IMR-90 (cell line): ENCODE results near the gene GUCY1A2. TPM values are rescaled to one million over a fixed set of nuclear protein-coding genes. Genes with fewer than 3 reads are reported as not detected.

Source experiments
- ATAC-seq: fragments of 200-7000 bp; cut with Tn5 transposase; 2 replicates; pipeline ENCODE4 v1.9.1; 2020; ENCODE audit warnings: low read depth, mild to moderate bottlenecking, moderate library complexity
- BruUV-seq: library from RNA; stranded (reverse); fragments of 400-500 nt; replicated peaks from 2 replicates; lab custom pipeline; 2021; lab: Mats Ljungman, UMichigan
- CTCF ChIA-PET: fragments of 300-600 bp; formaldehyde crosslinking; extraction: SDS; loops from one replicate; lab custom pipeline; 2021; ENCODE audit warnings: antibody characterized with exemption; lab: Yijun Ruan, JAX
- POLR2A ChIA-PET: fragments of 300-600 bp; sonication (Branson Sonifier 250); formaldehyde crosslinking; loops from one replicate; lab custom pipeline; 2022; ENCODE audit warnings: antibody characterized with exemption; ENCODE audit not compliant: unreplicated experiment; lab: Charles Lee
- DNase-seq: peaks from one replicate; pipeline ENCODE4 v3.0.0; 2013
- H2AFZ ChIP-seq: replicated peaks from 2 replicates; pipeline ENCODE3; 2013; ENCODE audit warnings: low read length, mild to moderate bottlenecking; ENCODE audit not compliant: poor library complexity
- H2AK5ac ChIP-seq: 2 replicates; pipeline ENCODE4 v1.6.1; 2013; ENCODE audit warnings: low read depth, low read length, inconsistent platforms
- H2AK9ac ChIP-seq: replicated peaks from 2 replicates; pipeline ENCODE3; 2013; ENCODE audit warnings: mild to moderate bottlenecking, low read depth, low read length, moderate library complexity; ENCODE audit not compliant: poor library complexity
- H2BK120ac ChIP-seq: 2 replicates; pipeline ENCODE4 v1.6.1; 2013; ENCODE audit warnings: low read depth, low read length, inconsistent platforms
- H2BK15ac ChIP-seq: 3 replicates; pipeline ENCODE4 v1.6.1; 2013; ENCODE audit warnings: low read depth, low read length, inconsistent platforms
- H2BK20ac ChIP-seq: 2 replicates; pipeline ENCODE4 v1.6.1; 2013; ENCODE audit warnings: low read depth, mild to moderate bottlenecking, inconsistent platforms, low read length, moderate library complexity
- H2BK5ac ChIP-seq: 2 replicates; pipeline ENCODE4 v1.6.1; 2013; ENCODE audit warnings: mild to moderate bottlenecking, low read depth, low read length, inconsistent platforms; ENCODE audit not compliant: poor library complexity, severe bottlenecking
- H3K14ac ChIP-seq: replicated peaks from 2 replicates; pipeline ENCODE4 v1.6.1; 2013; ENCODE audit warnings: low read depth, low read length, inconsistent platforms
- H3K18ac ChIP-seq: 2 replicates; pipeline ENCODE4 v1.6.1; 2013; ENCODE audit warnings: low read depth, low read length, control low read depth
- H3K23ac ChIP-seq: 2 replicates; pipeline ENCODE4 v1.6.1; 2013; ENCODE audit warnings: low read depth, low read length, inconsistent platforms
- H3K27ac ChIP-seq: 2 replicates; pipeline ENCODE4 v1.5.1; 2013; ENCODE audit warnings: mild to moderate bottlenecking, control low read depth, low read length; ENCODE audit not compliant: insufficient read depth
- H3K27me3 ChIP-seq: 2 replicates; pipeline ENCODE4 v1.6.1; 2013; ENCODE audit warnings: low read length; ENCODE audit not compliant: control insufficient read depth, insufficient read depth
- H3K36me3 ChIP-seq: 2 replicates; pipeline ENCODE4 v1.6.1; 2013; ENCODE audit warnings: low read length, mixed read lengths; ENCODE audit not compliant: control insufficient read depth, insufficient read depth
- H3K4ac ChIP-seq: 2 replicates; pipeline ENCODE4 v1.6.1; 2013; ENCODE audit warnings: low read depth, low read length, inconsistent platforms
- H3K4me1 ChIP-seq: 2 replicates; pipeline ENCODE4 v1.6.1; 2013; ENCODE audit warnings: low read length, mixed read lengths; ENCODE audit not compliant: control insufficient read depth, insufficient read depth
- H3K4me2 ChIP-seq: 2 replicates; pipeline ENCODE4 v1.6.1; 2013; ENCODE audit warnings: low read depth, mild to moderate bottlenecking, control low read depth, low read length, moderate library complexity
- H3K4me3 ChIP-seq: 2 replicates; pipeline ENCODE4 v1.5.1; 2013; ENCODE audit warnings: low read depth, mild to moderate bottlenecking, control low read depth, low read length, moderate library complexity; ENCODE audit not compliant: insufficient read depth
- H3K56ac ChIP-seq: 2 replicates; pipeline ENCODE4 v1.6.1; 2013; ENCODE audit warnings: low read length, inconsistent platforms; ENCODE audit not compliant: insufficient read depth; ENCODE audit errors: extremely low read depth
- H3K79me1 ChIP-seq, 2 experiments: 2 replicates each; pipeline ENCODE4 v1.6.1; 2013; ENCODE audit warnings: low read length in 2 of 2, inconsistent platforms in 1 of 2, low read depth in 1 of 2
- H3K9ac ChIP-seq: 2 replicates; pipeline ENCODE4 v1.6.1; 2013; ENCODE audit warnings: low read depth, low read length, control low read depth
- H3K9me1 ChIP-seq: 2 replicates; pipeline ENCODE4 v1.6.1; 2013; ENCODE audit warnings: low read length, inconsistent platforms; ENCODE audit not compliant: insufficient read depth
- H3K9me3 ChIP-seq: 2 replicates; pipeline ENCODE4 v1.6.1; 2013; ENCODE audit warnings: low read length; ENCODE audit not compliant: control insufficient read depth, insufficient read depth
- H4K20me1 ChIP-seq: 2 replicates; pipeline ENCODE4 v1.6.1; 2013; ENCODE audit warnings: low read length, inconsistent platforms; ENCODE audit not compliant: insufficient read depth
- H4K5ac ChIP-seq: 2 replicates; pipeline ENCODE4 v1.6.1; 2013; ENCODE audit warnings: mild to moderate bottlenecking, low read depth, low read length, control low read depth
- H4K8ac ChIP-seq, 2 experiments: 2 replicates each; pipeline ENCODE4 v1.6.1; 2013; ENCODE audit warnings: low read depth in 2 of 2, low read length in 2 of 2, control low read depth in 1 of 2, inconsistent platforms in 1 of 2
- H4K91ac ChIP-seq: 2 replicates; pipeline ENCODE4 v1.6.1; 2013; ENCODE audit warnings: low read depth, low read length, inconsistent platforms; ENCODE audit not compliant: insufficient read depth
- BHLHE40 ChIP-seq: fragments of 150-350 bp; IDR thresholded peaks from 2 replicates; pipeline ENCODE4 v1.6.1; 2016; ENCODE audit warnings: mild to moderate bottlenecking, low read depth, low read length
- CEBPB ChIP-seq: IDR thresholded peaks from 2 replicates; pipeline ENCODE4 v1.6.1; 2012; ENCODE audit warnings: low read depth, low read length, improper control_type of control experiment
- FOS ChIP-seq: fragments of 150-350 bp; IDR thresholded peaks from 2 replicates; pipeline ENCODE4 v1.6.1; 2016; ENCODE audit warnings: low read depth, low read length
- MAFK ChIP-seq: IDR thresholded peaks from 2 replicates; pipeline ENCODE4 v1.6.1; 2012; ENCODE audit warnings: low read depth, low read length, improper control_type of control experiment
- MAZ ChIP-seq: IDR thresholded peaks from 2 replicates; pipeline ENCODE4 v1.6.1; 2012; ENCODE audit warnings: low read depth, mild to moderate bottlenecking, low read length, improper control_type of control experiment, moderate library complexity, borderline replicate concordance
- MXI1 ChIP-seq: IDR thresholded peaks from 2 replicates; pipeline ENCODE4 v1.6.1; 2012; ENCODE audit warnings: low read depth, mild to moderate bottlenecking, low read length, moderate library complexity, borderline replicate concordance
- RCOR1 ChIP-seq: IDR thresholded peaks from 2 replicates; pipeline ENCODE4 v1.6.1; 2012; ENCODE audit warnings: mild to moderate bottlenecking, low read length, improper control_type of control experiment; ENCODE audit not compliant: insufficient replicate concordance
- WGBS, 2 experiments: methylation state at CpG; one replicate each; pipeline versions ENCODE4 v1.1.5 to v1.1.7; 2013; ENCODE audit warnings: missing lambda C conversion rate in 2 of 2; ENCODE audit not compliant: insufficient read length in 1 of 2; ENCODE audit errors: extremely low coverage in 2 of 2; 5-methylcytosine and 5-hydroxymethylcytosine counted together
- dilution Hi-C: fragments of 300-500 bp; cut with HindIII; formaldehyde crosslinking; loops from one replicate; pipeline ENCODE4 v1.14.3; 2018; ENCODE audit warnings: low sequenced_read_pairs; ENCODE audit not compliant: unreplicated experiment
- in situ Hi-C: fragments of 300-500 bp; cut with MboI; formaldehyde crosslinking; loops from 3 replicates; pipeline ENCODE4 v1.14.3; 2019; ENCODE audit warnings: low sequenced_read_pairs, inconsistent platforms, mixed read lengths
- intact Hi-C: fragments of 100-400 bp; cut with micrococcal nuclease; formaldehyde crosslinking; loops from 2 replicates; pipeline ENCODE4 v1.10.0; 2022
- polyA plus RNA-seq, 3 experiments: library from polyadenylated mRNA; depleted of rRNA; stranded (reverse); fragments of >200 nt; gene quantifications; 2 replicates each; pipeline ENCODE4 v1.2.3, GENCODE V29; 2012; ENCODE audit warnings: low replicate concordance in 1 of 3
- total RNA-seq: library from RNA; depleted of rRNA; stranded (reverse); fragments of >200 nt; gene quantifications from 2 replicates; pipeline ENCODE4 v1.2.3, GENCODE V29; 2012

The GUCY1A2 gene
- total and polyA plus RNA-seq, 2 of the 4 experiments (the other 2 are of a cell fraction): under 0.01 to 0.03 TPM

GRCh38 chr11:106998916-106999188 lies 19.4 kb downstream of the GUCY1A2 start:
- Histone ChIP-seq H3K9me1 (no peaks in the 10 kb centered on the region), H3K27ac (no peak overlapping the region), H3K23ac (no peak overlapping the region), H3K9me3 (no peaks in the 10 kb centered on the region), H4K20me1 (no peaks in the 10 kb centered on the region), H3K79me1 (no peaks in the 10 kb centered on the region), H3K4me2 (no peak overlapping the region), H3K56ac (no peak overlapping the region), H3K18ac (no peak overlapping the region), H3K9ac (no peak overlapping the region), H2AK9ac (no peak overlapping the region), H2BK20ac (no peak overlapping the region), H2BK5ac (no peak overlapping the region), H4K91ac (no peak overlapping the region), H3K4me3 (no peak overlapping the region), H2AFZ (no peak overlapping the region), H3K14ac (no peak overlapping the region), H3K27me3 (no peaks in the 10 kb centered on the region), H4K8ac (no peak overlapping the region), H2AK5ac (no peak overlapping the region), H4K5ac (no peak overlapping the region), H3K36me3 (no peaks in the 10 kb centered on the region), H3K4me1 (no peaks in the 10 kb centered on the region), H3K4ac (no peak overlapping the region), H2BK15ac (no peak overlapping the region), H2BK120ac (no peak overlapping the region)
- DNase-seq: no peak
- ChIA-PET POLR2A (no interaction called here), CTCF (no interaction called here)
- ATAC-seq: no peak
- dilution Hi-C loops (no loop called here), in situ Hi-C loops (no loop called here), intact Hi-C loops (no loop called here)
- no peak for TF ChIP-seq MAFK
- TF ChIP-seq BHLHE40: no peak
- no peak for TF ChIP-seq FOS
- no peak for TF ChIP-seq MXI1
- no peak for TF ChIP-seq CEBPB
- TF ChIP-seq MAZ: no peak
- TF ChIP-seq RCOR1: no peak
- no TSS peak for BruUV-seq
- no CpG with 5 or more reads among the region's 4 CpGs for WGBS, 2 experiments
